Measurements from ENCODE around the gene KDM4B.

KDM4B gene

GRCh38 chr19:5071579-5071978, 102.7 kb downstream of the KDM4B start:
- DNase-seq (ENCODE audit: low read depth in 1 of 2, low spot score in 1 of 2) = no peak
- H3K4me3 ChIP-seq (replicated peaks; ENCODE audit: insufficient read depth, low read length) = no peak overlapping the region
- H3K27ac ChIP-seq (replicated peaks) = no peak overlapping the region
- no peak for TF ChIP-seq POLR2AphosphoS5 (IDR thresholded peaks at IDR 0.05; ENCODE audit: low read depth)
- no peak for TF ChIP-seq CTCF (IDR thresholded peaks at IDR 0.05; ENCODE audit: insufficient read depth, low read length)
- TF ChIP-seq SPI1 (IDR thresholded peaks at IDR 0.05; ENCODE audit: borderline replicate concordance, low read depth) = no peak
- TF ChIP-seq GABPA (IDR thresholded peaks at IDR 0.05; ENCODE audit: low read depth) = no peak
- no peak for TF ChIP-seq REST (IDR thresholded peaks at IDR 0.05; ENCODE audit: insufficient replicate concordance, low read depth)
- H3K27me3 ChIP-seq (ENCODE audit: insufficient read depth, poor library complexity, severe bottlenecking) = no peaks in the 10 kb centered on the region

GRCh38 chr19:5072115-5072514, 103.2 kb downstream of the KDM4B start:
- TF ChIP-seq CTCF (IDR thresholded peaks at IDR 0.05; ENCODE audit: insufficient read depth, low read length) = no peak
- TF ChIP-seq SPI1 (IDR thresholded peaks at IDR 0.05; ENCODE audit: borderline replicate concordance, low read depth) = no peak
- no peak for TF ChIP-seq POLR2AphosphoS5 (IDR thresholded peaks at IDR 0.05; ENCODE audit: low read depth)
- TF ChIP-seq GABPA (IDR thresholded peaks at IDR 0.05; ENCODE audit: low read depth) = no peak
- no peak for TF ChIP-seq REST (IDR thresholded peaks at IDR 0.05; ENCODE audit: insufficient replicate concordance, low read depth)
- H3K27me3 ChIP-seq (ENCODE audit: insufficient read depth, poor library complexity, severe bottlenecking) = no peaks in the 10 kb centered on the region
- no peak for DNase-seq (ENCODE audit: low read depth in 1 of 2, low spot score in 1 of 2)
- no peak overlapping the region for H3K4me3 ChIP-seq (replicated peaks; ENCODE audit: insufficient read depth, low read length)
- no peak overlapping the region for H3K27ac ChIP-seq (replicated peaks)

- Histone ChIP-seq H3K27ac (replicated peaks) (no peak overlapping the region), H3K27me3 (ENCODE audit: insufficient read depth, poor library complexity, severe bottlenecking) (no peaks in the 10 kb centered on the region), H3K4me3 (replicated peaks; ENCODE audit: insufficient read depth, low read length) (no peak overlapping the region)
- no peak for DNase-seq (ENCODE audit: low read depth in 1 of 2, low spot score in 1 of 2)
- TF ChIP-seq REST (IDR thresholded peaks at IDR 0.05; ENCODE audit: insufficient replicate concordance, low read depth) (no peak), SPI1 (IDR thresholded peaks at IDR 0.05; ENCODE audit: borderline replicate concordance, low read depth) (no peak), GABPA (IDR thresholded peaks at IDR 0.05; ENCODE audit: low read depth) (no peak), POLR2AphosphoS5 (IDR thresholded peaks at IDR 0.05; ENCODE audit: low read depth) (no peak), CTCF (IDR thresholded peaks at IDR 0.05; ENCODE audit: insufficient read depth, low read length) (no peak)
Observed at GRCh38 chr19:5073153-5073844, 104.4 kb downstream of the KDM4B start.
